Breast epithelium (tissue), 3 donors: Measurements from ENCODE around the gene TANGO2.

Source experiments
- CTCF ChIP-seq, 3 donors: fragments of 450-650 bp; IDR thresholded peaks; one replicate each; pipeline ENCODE4 v1.5.1; 2016 to 2017; ENCODE audit warnings: antibody characterized with exemption in 3 of 3, mild to moderate bottlenecking in 3 of 3, moderate library complexity in 3 of 3
- POLR2A ChIP-seq: fragments of 450-650 bp; IDR thresholded peaks from one replicate; pipeline ENCODE4 v1.6.1; 2016; ENCODE audit warnings: antibody characterized with exemption, mild to moderate bottlenecking, moderate library complexity
- POLR2AphosphoS5 ChIP-seq, 3 donors: sonication (generic); formaldehyde crosslinking; IDR thresholded peaks; one replicate each; pipeline ENCODE4 v1.6.1; 2017; ENCODE audit warnings: antibody characterized with exemption in 3 of 3

DNA sequence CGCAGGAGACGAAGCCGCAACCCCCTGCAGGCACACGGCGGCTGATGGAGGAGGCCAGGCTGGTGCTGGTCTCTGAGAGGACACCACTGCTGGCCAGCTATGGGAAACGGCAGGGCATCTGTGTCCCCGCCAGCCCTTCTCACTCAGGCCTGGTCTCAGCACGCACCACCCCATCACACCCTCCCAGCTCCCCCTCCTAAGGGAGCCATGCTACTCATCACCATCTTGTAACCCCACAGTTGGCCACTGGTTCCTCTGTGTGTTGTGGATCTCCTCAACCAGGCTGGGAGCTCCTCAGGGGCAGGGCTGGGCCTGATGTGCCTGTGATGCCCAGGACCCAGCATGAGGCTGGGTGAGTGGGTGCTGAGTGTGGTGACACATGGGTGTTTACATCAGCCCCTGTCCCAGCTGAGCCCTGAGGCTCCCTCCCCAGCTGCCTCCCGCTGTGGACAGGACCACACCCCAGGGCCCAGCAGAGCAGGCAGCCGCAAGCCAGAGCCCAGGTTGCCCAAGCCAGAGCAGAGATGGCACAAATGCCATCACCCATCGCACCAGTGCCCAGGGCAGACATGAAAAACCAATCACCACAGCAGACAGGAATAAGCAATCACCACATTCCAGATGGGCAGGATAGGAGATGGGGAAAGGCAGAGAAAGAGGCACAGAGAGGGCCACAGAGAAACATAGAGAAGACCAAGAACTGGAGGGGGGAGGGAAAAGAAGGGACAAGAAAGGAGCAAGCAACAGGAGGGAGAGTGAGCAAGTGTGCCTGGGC is 12.5 kb upstream of the TANGO2 start:
- TF ChIP-seq POLR2A (no peak), CTCF (IDR thresholded peaks at IDR 0.05) (no peak), POLR2AphosphoS5 (IDR thresholded peaks at IDR 0.05) (no peak)
